Measurements from ENCODE around the gene OR5K2. TPM values are rescaled to one million over a fixed set of nuclear protein-coding genes. Genes with fewer than 3 reads are reported as not detected.

Gene OR5K2
- total RNA-seq, 1 donor from 2014 or later, result not detected

DNA sequence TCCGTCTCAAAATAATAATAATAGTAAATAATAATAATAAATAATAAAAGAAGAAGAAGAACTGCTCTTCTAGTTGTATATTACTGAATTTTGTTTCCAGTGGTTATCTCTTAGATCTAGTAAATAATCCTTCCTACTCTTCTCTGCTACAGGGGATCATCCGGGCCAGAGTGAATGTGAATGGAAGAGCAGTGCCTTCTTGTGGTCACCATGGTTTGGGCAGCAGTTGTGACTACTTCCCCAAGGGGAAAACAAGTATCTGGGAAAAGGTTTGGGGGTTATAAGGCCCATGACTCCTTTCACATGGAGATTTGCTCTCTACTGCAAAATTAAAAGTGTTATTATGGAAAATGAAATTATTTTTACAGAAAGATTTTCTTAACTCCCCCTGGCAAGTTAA lies 39.9 kb upstream of the OR5K2 start:
- Mint-ChIP-seq H3K4me1 (no peaks in the 10 kb centered on the region), H3K27me3 (ENCODE audit: low read depth) (peaks cover 2% of the 10 kb centered on the region), H3K4me3 (no peak overlapping the region), H3K36me3 (ENCODE audit: low read depth) (no peaks in the 10 kb centered on the region), H3K27ac (ENCODE audit: unreplicated experiment) (no peak overlapping the region), H3K9me3 (no peaks in the 10 kb centered on the region)
- TF ChIP-seq, protein P1, sequence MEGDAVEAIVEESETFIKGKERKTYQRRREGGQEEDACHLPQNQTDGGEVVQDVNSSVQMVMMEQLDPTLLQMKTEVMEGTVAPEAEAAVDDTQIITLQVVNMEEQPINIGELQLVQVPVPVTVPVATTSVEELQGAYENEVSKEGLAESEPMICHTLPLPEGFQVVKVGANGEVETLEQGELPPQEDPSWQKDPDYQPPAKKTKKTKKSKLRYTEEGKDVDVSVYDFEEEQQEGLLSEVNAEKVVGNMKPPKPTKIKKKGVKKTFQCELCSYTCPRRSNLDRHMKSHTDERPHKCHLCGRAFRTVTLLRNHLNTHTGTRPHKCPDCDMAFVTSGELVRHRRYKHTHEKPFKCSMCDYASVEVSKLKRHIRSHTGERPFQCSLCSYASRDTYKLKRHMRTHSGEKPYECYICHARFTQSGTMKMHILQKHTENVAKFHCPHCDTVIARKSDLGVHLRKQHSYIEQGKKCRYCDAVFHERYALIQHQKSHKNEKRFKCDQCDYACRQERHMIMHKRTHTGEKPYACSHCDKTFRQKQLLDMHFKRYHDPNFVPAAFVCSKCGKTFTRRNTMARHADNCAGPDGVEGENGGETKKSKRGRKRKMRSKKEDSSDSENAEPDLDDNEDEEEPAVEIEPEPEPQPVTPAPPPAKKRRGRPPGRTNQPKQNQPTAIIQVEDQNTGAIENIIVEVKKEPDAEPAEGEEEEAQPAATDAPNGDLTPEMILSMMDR (conservative IDR thresholded peaks at IDR 0.05), result no peak
- DNase-seq (ENCODE audit: low read depth, low spot score), result no peak

DNA sequence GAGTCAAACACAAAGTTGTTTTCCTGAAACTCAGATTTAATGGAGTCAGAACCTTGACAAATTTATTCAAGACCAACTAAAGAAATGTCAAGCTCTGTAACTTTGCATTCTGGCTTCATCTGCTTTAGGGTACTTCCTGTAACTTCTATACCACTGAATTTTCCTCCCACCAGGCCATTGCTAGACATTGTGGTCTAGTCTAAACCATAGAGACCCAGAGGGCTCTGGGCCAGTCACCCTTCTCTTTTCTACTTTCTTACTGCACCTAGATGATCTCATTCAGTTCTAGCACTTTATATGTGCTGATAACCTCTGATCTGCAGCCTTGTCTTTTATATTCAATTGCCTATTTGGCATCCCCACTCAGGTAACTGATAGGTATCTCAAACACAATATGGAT lies 37.3 kb upstream of the OR5K2 start:
- no peak overlapping the region for H3K4me3 Mint-ChIP-seq

DNA sequence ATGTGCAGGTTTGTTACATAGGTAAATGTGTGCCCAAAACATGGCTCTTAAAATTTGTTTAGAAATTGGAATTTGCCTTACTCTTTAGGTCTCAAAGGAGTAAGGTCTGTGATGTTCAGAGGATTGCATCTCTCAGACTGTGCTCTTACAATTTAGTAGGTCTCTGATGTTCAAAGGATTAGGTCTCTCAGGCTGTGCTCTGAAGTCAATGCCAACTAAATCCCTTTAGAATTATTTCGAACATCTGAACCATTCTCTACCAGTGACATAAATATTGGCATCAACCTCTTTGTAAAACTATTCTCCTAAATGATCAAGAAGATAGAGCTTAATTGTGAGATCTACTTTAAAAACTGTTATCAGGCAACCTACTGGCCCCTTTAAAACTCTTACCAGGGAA lies 34.6 kb upstream of the OR5K2 start, which contains the start of gene OR5K1:
TSS of gene OR5K1 (plus strand) at position 301 of the 400 bp plus-strand sequence. CDS start 6,376 bp downstream, outside the sequence.
- no peak within 1 kb of the TSS for H3K4me3 Mint-ChIP-seq
- TF ChIP-seq, protein P1 (conservative IDR thresholded peaks at IDR 0.05), result no peak
- no peaks in the 10 kb centered on the region for H3K9me3 Mint-ChIP-seq
- DNase-seq (ENCODE audit: low read depth, low spot score), result no peak
- no peaks in the 10 kb centered on the region for H3K27me3 Mint-ChIP-seq (ENCODE audit: low read depth)
- no peaks in the 10 kb centered on the region for H3K36me3 Mint-ChIP-seq (ENCODE audit: low read depth)
- no peaks in the 10 kb centered on the region for H3K4me1 Mint-ChIP-seq
- no peak within 1 kb of the TSS for H3K27ac Mint-ChIP-seq (ENCODE audit: unreplicated experiment)

More for the DNA sequence above, 37.3 kb upstream of the OR5K2 start:
- no peak for DNase-seq (ENCODE audit: low read depth, low spot score)
- TF ChIP-seq, protein P1 (conservative IDR thresholded peaks at IDR 0.05), result no peak
- H3K9me3 Mint-ChIP-seq, result no peaks in the 10 kb centered on the region
- H3K27ac Mint-ChIP-seq (ENCODE audit: unreplicated experiment), result no peak overlapping the region
- no peaks in the 10 kb centered on the region for H3K4me1 Mint-ChIP-seq
- H3K27me3 Mint-ChIP-seq (ENCODE audit: low read depth), result no peaks in the 10 kb centered on the region
- H3K36me3 Mint-ChIP-seq (ENCODE audit: low read depth), result no peaks in the 10 kb centered on the region

DNA sequence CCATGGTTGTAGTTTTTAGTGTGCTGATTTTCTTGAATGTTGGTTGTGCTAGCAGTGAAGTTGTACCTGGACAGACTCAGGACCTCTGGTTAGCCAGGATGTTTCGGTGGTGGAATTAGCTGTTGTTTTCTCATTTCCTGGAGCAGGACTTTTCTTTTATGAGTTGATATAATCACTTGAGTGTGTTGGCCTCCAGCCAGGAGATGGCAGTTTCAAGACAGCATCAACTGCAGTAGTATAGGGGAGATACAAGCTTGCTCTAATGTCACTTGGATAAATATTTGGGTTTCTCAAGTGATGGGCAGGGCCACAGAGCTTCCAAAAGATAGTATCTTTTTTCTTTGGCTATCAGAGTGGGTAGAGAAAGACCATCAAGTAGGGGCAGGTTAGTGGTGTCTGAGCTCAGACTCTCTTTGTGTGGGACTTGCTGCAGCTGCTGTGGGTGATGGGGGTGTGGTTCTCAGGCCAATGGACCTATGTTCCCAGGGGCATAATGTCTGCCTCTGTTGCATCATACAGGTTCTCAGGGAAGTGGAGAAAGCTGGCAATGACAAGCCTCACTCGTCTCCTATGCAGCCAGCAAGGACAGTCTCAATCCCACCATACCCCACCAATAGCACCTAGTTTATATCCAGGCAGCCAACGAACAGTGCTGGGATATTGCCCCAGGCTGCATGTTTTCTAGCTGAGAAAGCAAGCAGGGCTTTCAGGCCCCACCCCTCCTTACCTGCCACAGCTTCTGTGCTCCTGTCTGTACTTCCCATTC lies 14.6 kb upstream of the OR5K2 start:
- Mint-ChIP-seq H3K27ac (ENCODE audit: unreplicated experiment) (no peak overlapping the region), H3K4me3 (no peak overlapping the region), H3K4me1 (no peaks in the 10 kb centered on the region), H3K36me3 (ENCODE audit: low read depth) (no peaks in the 10 kb centered on the region), H3K27me3 (ENCODE audit: low read depth) (peaks cover 4% of the 10 kb centered on the region), H3K9me3 (peaks cover 9% of the 10 kb centered on the region)
- no peak for DNase-seq (ENCODE audit: low read depth, low spot score)
- TF ChIP-seq, protein P1 (conservative IDR thresholded peaks at IDR 0.05), result no peak

DNA sequence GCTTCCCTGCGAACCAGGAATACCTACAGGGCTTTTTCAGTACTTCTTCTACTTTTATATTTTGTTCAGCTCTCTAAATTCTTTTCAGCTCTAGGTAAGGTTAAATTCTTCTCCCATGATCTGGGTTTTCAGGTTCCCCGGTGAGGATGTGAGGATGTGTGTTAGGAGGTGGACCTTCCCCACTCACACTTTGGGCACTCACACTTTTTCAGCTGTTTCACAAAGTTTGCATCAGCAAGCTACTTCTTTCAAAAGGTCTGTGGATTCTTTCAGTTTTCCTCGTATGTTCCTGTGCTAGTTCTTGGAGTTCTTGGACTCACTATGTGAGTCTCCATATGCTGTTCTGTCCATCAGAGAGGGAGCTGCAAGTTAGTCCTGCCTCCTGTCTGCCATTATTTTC lies 13.9 kb upstream of the OR5K2 start:
- no peak overlapping the region for H3K27ac Mint-ChIP-seq (ENCODE audit: unreplicated experiment)
- DNase-seq (ENCODE audit: low read depth, low spot score), result no peak
- H3K27me3 Mint-ChIP-seq (ENCODE audit: low read depth), result peaks cover 4% of the 10 kb centered on the region
- H3K4me1 Mint-ChIP-seq, result no peaks in the 10 kb centered on the region
- H3K4me3 Mint-ChIP-seq, result no peak overlapping the region
- H3K9me3 Mint-ChIP-seq, result peaks cover 9% of the 10 kb centered on the region
- H3K36me3 Mint-ChIP-seq (ENCODE audit: low read depth), result no peaks in the 10 kb centered on the region
- TF ChIP-seq, protein P1 (conservative IDR thresholded peaks at IDR 0.05), result no peak
